ENCODE results near the gene GRIP2. TPM values are rescaled to one million over a fixed set of nuclear protein-coding genes. Genes with fewer than 3 reads are reported as not detected.

The GRIP2 gene
- total and polyA plus RNA-seq, 9 of the 15 experiments (the other 6 are each of a cell fraction or from before 2014, with no cell fraction given), result 0.01 TPM; not detected in 7

DNA sequence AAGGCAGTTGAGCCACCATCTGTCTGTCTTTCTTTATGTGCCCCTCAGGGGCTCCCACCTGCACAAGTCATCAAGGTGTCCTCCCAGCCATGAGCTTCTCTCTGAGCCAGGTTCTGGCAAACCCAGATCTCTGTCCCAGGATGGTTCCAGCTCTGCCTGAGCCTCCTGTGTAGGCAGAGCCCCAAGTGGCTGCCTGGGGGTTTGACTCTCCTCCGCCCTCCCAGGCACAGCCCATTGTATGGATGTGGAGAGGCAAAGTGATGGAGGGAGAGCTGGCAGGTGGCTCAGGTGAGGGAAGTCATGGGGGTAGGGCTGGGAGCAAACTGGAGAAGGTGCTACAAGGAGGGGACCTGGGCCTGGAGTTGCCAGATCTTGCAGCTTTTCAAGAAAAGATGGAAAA is 56.9 kb downstream of the GRIP2 start (continued):
- TF ChIP-seq, protein P1, sequence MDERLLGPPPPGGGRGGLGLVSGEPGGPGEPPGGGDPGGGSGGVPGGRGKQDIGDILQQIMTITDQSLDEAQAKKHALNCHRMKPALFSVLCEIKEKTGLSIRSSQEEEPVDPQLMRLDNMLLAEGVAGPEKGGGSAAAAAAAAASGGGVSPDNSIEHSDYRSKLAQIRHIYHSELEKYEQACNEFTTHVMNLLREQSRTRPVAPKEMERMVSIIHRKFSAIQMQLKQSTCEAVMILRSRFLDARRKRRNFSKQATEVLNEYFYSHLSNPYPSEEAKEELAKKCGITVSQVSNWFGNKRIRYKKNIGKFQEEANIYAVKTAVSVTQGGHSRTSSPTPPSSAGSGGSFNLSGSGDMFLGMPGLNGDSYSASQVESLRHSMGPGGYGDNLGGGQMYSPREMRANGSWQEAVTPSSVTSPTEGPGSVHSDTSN (CRISPR knock-in tag; IDR thresholded peaks at IDR 0.05; ENCODE audit: low read depth), result no peak
- TF ChIP-seq, protein P1 (tag; conservative IDR thresholded peaks at IDR 0.05; ENCODE audit: low read depth), result no peak
- TF ChIP-seq HSF4 (CRISPR knock-in tag; IDR thresholded peaks at IDR 0.05; ENCODE audit: borderline replicate concordance), result no peak
- no peak for TF ChIP-seq BCOR (IDR thresholded peaks at IDR 0.05)
- TF ChIP-seq RB1 (IDR thresholded peaks at IDR 0.05; ENCODE audit: low read depth), result no peak
- TF ChIP-seq ZFP30 (CRISPR knock-in tag; IDR thresholded peaks at IDR 0.05; ENCODE audit: borderline replicate concordance), result no peak

- Histone ChIP-seq H3K36me3 (ENCODE audit: control insufficient read depth, insufficient read depth, low read length) (peaks cover 99% of the 10 kb centered on the region), H4K20me1 (replicated peaks; ENCODE audit: control insufficient read depth, insufficient read depth, low read length) (0 out of 2 replicates have a peak, but pooled peaks cover 2% of the 10 kb centered on the region), H3K79me2 (ENCODE audit: control insufficient read depth, insufficient read depth, low read length) (no peaks in the 10 kb centered on the region), H3K9me1 (ENCODE audit: control insufficient read depth, insufficient read depth, low read length) (no peaks in the 10 kb centered on the region), H3K4me1 (replicated peaks in 1 of 2; ENCODE audit: control insufficient read depth in 2 of 2, insufficient read depth in 2 of 2, low read length in 2 of 2) (peaks cover 0 to 11% of the 10 kb centered on the region in 2 experiments; a peak in 2 of 5 replicates), H3K4me2 (ENCODE audit: insufficient read depth, low read length) (no peak overlapping the region), H3K9ac (ENCODE audit: insufficient read depth in 1 of 2, low read depth in 2 of 2, low read length in 2 of 2) (no peak overlapping the region; a peak in 1 of 4 replicates), H3K27ac (ENCODE audit: extremely low read depth, low read depth, low read length) (no peak overlapping the region), H3K9me3 (replicated peaks; ENCODE audit: control insufficient read depth, insufficient read depth, low read depth, low read length) (no peaks in the 10 kb centered on the region), H2AFZ (ENCODE audit: low read depth, low read length) (no peak overlapping the region), H3K4me3 (no peak overlapping the region), H3K27me3 (ENCODE audit: control insufficient read depth in 2 of 2, insufficient read depth in 2 of 2, low read length in 2 of 2) (no peaks in the 10 kb centered on the region)
- BruUV-seq (replicated peaks), result no TSS peak
- FAIRE-seq (no peak), ATAC-seq (no peak), DNase-seq (ENCODE audit: extremely low read depth in 1 of 4, low spot score in 3 of 4) (no peak)
- WGBS (ENCODE audit: insufficient coverage, low coverage, missing lambda C conversion rate), result 87% methylated on average over 2 of the region's 2 CpGs
- intact Hi-C loops (cut with micrococcal nuclease), result no loop called here
- POLR2A ChIA-PET, result no interaction called here
- in situ Hi-C loops (cut with MboI), result no loop called here
- CTCF ChIA-PET (ENCODE audit: low intra/inter-chr PET ratio), result interaction anchor here (0.6 kb wide), 1 partner anchor 126 kb away, joined by 3 read pairs; no protein-coding TSS in a partner anchor
- TF ChIP-seq THRAP3 (IDR thresholded peaks at IDR 0.05; ENCODE audit: borderline replicate concordance) (no peak), CGGBP1 (CRISPR knock-in tag; IDR thresholded peaks at IDR 0.05) (no peak), ZNF584 (CRISPR knock-in tag; IDR thresholded peaks at IDR 0.05; ENCODE audit: low read depth) (no peak), ZNF717 (CRISPR knock-in tag; IDR thresholded peaks at IDR 0.05) (no peak), HNRNPH1 (optimal IDR thresholded peaks at IDR 0.05; ENCODE audit: low read depth, low read length) (no peak), NFE2 (IDR thresholded peaks at IDR 0.05; ENCODE audit: low read depth) (no peak), TAF7 (tag; IDR thresholded peaks at IDR 0.05) (no peak), PHB (CRISPR knock-in tag; IDR thresholded peaks at IDR 0.05) (no peak), ATF6 (CRISPR knock-in tag; IDR thresholded peaks at IDR 0.05) (no peak)
- TF ChIP-seq, protein P2, sequence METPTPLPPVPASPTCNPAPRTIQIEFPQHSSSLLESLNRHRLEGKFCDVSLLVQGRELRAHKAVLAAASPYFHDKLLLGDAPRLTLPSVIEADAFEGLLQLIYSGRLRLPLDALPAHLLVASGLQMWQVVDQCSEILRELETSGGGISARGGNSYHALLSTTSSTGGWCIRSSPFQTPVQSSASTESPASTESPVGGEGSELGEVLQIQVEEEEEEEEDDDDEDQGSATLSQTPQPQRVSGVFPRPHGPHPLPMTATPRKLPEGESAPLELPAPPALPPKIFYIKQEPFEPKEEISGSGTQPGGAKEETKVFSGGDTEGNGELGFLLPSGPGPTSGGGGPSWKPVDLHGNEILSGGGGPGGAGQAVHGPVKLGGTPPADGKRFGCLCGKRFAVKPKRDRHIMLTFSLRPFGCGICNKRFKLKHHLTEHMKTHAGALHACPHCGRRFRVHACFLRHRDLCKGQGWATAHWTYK (CRISPR knock-in tag; IDR thresholded peaks at IDR 0.05), result no peak
- TF ChIP-seq, protein P3, sequence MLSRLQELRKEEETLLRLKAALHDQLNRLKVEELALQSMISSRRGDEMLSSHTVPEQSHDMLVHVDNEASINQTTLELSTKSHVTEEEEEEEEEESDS (CRISPR knock-in tag; IDR thresholded peaks at IDR 0.05), result no peak
Observed at GRCh38 chr3:14482271-14482721, 57.8 kb downstream of the GRIP2 start.

Data from K562 (cell line).